Uterus (tissue), 2 donors: ENCODE measurements around the gene VTCN1.

Experiments used
- CTCF ChIP-seq, 4 experiments: fragments of 200-600 bp in 2 of 4; fragments of 450-650 bp in 2 of 4; sonication (generic) in 2 of 4; IDR thresholded peaks; one replicate each; pipeline ENCODE4 v1.5.1; 2016 to 2019; ENCODE audit warnings: antibody characterized with exemption in 4 of 4, mild to moderate bottlenecking in 2 of 4, moderate library complexity in 1 of 4
- POLR2A ChIP-seq, 2 donors: fragments of 450-650 bp; IDR thresholded peaks; one replicate each; pipeline ENCODE4 v1.6.1; 2016; ENCODE audit warnings: antibody characterized with exemption in 2 of 2, mild to moderate bottlenecking in 1 of 2, moderate library complexity in 1 of 2

- TF ChIP-seq CTCF (IDR thresholded peaks at IDR 0.05), result no peak
- TF ChIP-seq POLR2A (IDR thresholded peaks at IDR 0.05), result no peak
Observed at GRCh38 chr1:117229217-117229616, 18.5 kb upstream of the VTCN1 start.
